Astrocyte (in vitro differentiated cells and primary cell): ENCODE results near the gene PARM1. TPM values are rescaled to one million over a fixed set of nuclear protein-coding genes. Genes with fewer than 3 reads are reported as not detected.

Experiments used
- DNase-seq: peaks from one replicate; pipeline ENCODE4 v3.0.0-alpha.2; 2010; ENCODE audit warnings: low read depth
- FAIRE-seq: peaks from 2 replicates; lab custom pipeline; 2011; peaks lifted over from hg19 to GRCh38; lab: Jason Lieb, UNC
- H2AFZ ChIP-seq: 2 replicates; pipeline ENCODE4 v1.6.0; 2012; ENCODE audit warnings: low read depth, low read length, inconsistent platforms
- H3K27ac ChIP-seq: 2 replicates; pipeline ENCODE4 v1.5.1; 2011; ENCODE audit warnings: low read depth, low read length, inconsistent platforms
- H3K27me3 ChIP-seq: 2 replicates; pipeline ENCODE4 v1.6.0; 2011; ENCODE audit warnings: low read length, inconsistent platforms; ENCODE audit not compliant: insufficient read depth
- H3K36me3 ChIP-seq: 2 replicates; pipeline ENCODE4 v1.5.1; 2011; ENCODE audit warnings: low read length, inconsistent platforms; ENCODE audit not compliant: insufficient read depth
- H3K4me1 ChIP-seq: 2 replicates; pipeline ENCODE4 v1.5.1; 2011; ENCODE audit warnings: low read length, inconsistent platforms; ENCODE audit not compliant: insufficient read depth
- H3K4me2 ChIP-seq: 2 replicates; pipeline ENCODE4 v1.6.0; 2012; ENCODE audit warnings: low read length, inconsistent platforms
- H3K4me3 ChIP-seq: 2 replicates; pipeline ENCODE4 v1.5.1; 2011; ENCODE audit warnings: low read depth, mild to moderate bottlenecking, low read length, inconsistent platforms; ENCODE audit not compliant: insufficient read depth
- H3K79me2 ChIP-seq: 2 replicates; pipeline ENCODE4 v1.6.0; 2012; ENCODE audit warnings: mild to moderate bottlenecking, low read length, inconsistent platforms; ENCODE audit not compliant: insufficient read depth
- H3K9ac ChIP-seq: 2 replicates; pipeline ENCODE4 v1.6.0; 2012; ENCODE audit warnings: mild to moderate bottlenecking, low read length, inconsistent platforms
- H3K9me3 ChIP-seq: 2 replicates; pipeline ENCODE4 v1.5.1; 2012; ENCODE audit warnings: low read depth, mild to moderate bottlenecking, low read length, inconsistent platforms; ENCODE audit not compliant: insufficient read depth
- H4K20me1 ChIP-seq: 2 replicates; pipeline ENCODE4 v1.6.0; 2012; ENCODE audit warnings: low read length, inconsistent platforms; ENCODE audit not compliant: insufficient read depth
- H3K27ac Mint-ChIP-seq: one replicate; pipeline ENCODE4 v1.8.0; 2021; ENCODE audit warnings: mild to moderate bottlenecking, mixed read lengths; ENCODE audit not compliant: unreplicated experiment
- H3K27me3 Mint-ChIP-seq: one replicate; pipeline ENCODE4 v1.8.0; 2021; ENCODE audit warnings: low read depth, mixed read lengths; ENCODE audit not compliant: unreplicated experiment
- H3K36me3 Mint-ChIP-seq: one replicate; pipeline ENCODE4 v1.8.0; 2021; ENCODE audit warnings: low read depth, mixed read lengths; ENCODE audit not compliant: unreplicated experiment
- H3K4me1 Mint-ChIP-seq: one replicate; pipeline ENCODE4 v1.8.0; 2021; ENCODE audit warnings: low read depth, mixed read lengths; ENCODE audit not compliant: unreplicated experiment
- H3K4me3 Mint-ChIP-seq: one replicate; pipeline ENCODE4 v1.8.0; 2021; ENCODE audit warnings: mild to moderate bottlenecking, moderate library complexity, mixed read lengths; ENCODE audit not compliant: unreplicated experiment
- H3K9me3 Mint-ChIP-seq: one replicate; pipeline ENCODE4 v1.8.0; 2021; ENCODE audit warnings: mild to moderate bottlenecking, mixed read lengths; ENCODE audit not compliant: unreplicated experiment
- CTCF ChIP-seq: IDR thresholded peaks from 2 replicates; pipeline ENCODE4 v1.5.1; 2011; ENCODE audit warnings: low read depth, mild to moderate bottlenecking, inconsistent platforms, low read length, moderate library complexity; ENCODE audit not compliant: insufficient read depth
- EZH2 ChIP-seq: IDR thresholded peaks from 2 replicates; pipeline ENCODE4 v1.6.1; 2012; ENCODE audit warnings: mild to moderate bottlenecking, low read length, inconsistent platforms; ENCODE audit not compliant: insufficient read depth
- total RNA-seq: library from RNA; stranded (reverse); gene quantifications from 2 replicates; pipeline ENCODE4 v1.2.1, GENCODE V29; 2021

The PARM1 gene
- total RNA-seq, 1 donor from 2014 or later = 1.2 TPM

GRCh38 chr4:75099321-75099720, 166.4 kb downstream of the PARM1 start:
- H3K36me3 Mint-ChIP-seq = no peaks in the 10 kb centered on the region
- H2AFZ ChIP-seq = no peak overlapping the region
- no peaks in the 10 kb centered on the region for H3K27me3 ChIP-seq
- DNase-seq (no peak), FAIRE-seq (no peak)
- no peaks in the 10 kb centered on the region for H4K20me1 ChIP-seq
- no peak overlapping the region for H3K4me3 Mint-ChIP-seq
- no peak overlapping the region for H3K4me3 ChIP-seq
- no peaks in the 10 kb centered on the region for H3K27me3 Mint-ChIP-seq
- no peak overlapping the region for H3K9ac ChIP-seq
- no peaks in the 10 kb centered on the region for H3K9me3 ChIP-seq
- no peak overlapping the region for H3K27ac ChIP-seq
- H3K36me3 ChIP-seq = no peaks in the 10 kb centered on the region
- no peak overlapping the region for H3K27ac Mint-ChIP-seq
- TF ChIP-seq EZH2 = no peak
- TF ChIP-seq CTCF = no peak
- peaks cover 13% of the 10 kb centered on the region for H3K9me3 Mint-ChIP-seq
- H3K4me1 ChIP-seq = no peaks in the 10 kb centered on the region
- H3K4me2 ChIP-seq = no peak overlapping the region
- no peaks in the 10 kb centered on the region for H3K4me1 Mint-ChIP-seq
- no peaks in the 10 kb centered on the region for H3K79me2 ChIP-seq

Other genes with a start within 250 kb of the PARM1 start
- gene BTC, start 138.6 kb upstream of the PARM1 start, total RNA-seq = 0.20 and 0.26 TPM in 2 replicates